HCT116 (cell line): Measurements from ENCODE around the gene NEURL1B. TPM values are rescaled to one million over a fixed set of nuclear protein-coding genes. Genes with fewer than 3 reads are reported as not detected.
"Not testable (repeated sequence)": the region's sequence is repeated elsewhere in the genome, so short reads cannot be mapped to it uniquely, and the experiment has no call there.

ENCODE experiments used
- ATAC-seq: fragments of 200-7000 bp; cut with Tn5 transposase; 2 replicates; pipeline ENCODE4 v1.9.1; 2020; ENCODE audit warnings: mild to moderate bottlenecking, moderate library complexity
- BruUV-seq: library from RNA; stranded (reverse); fragments of 400-500 nt; replicated peaks from 2 replicates; lab custom pipeline; 2021; lab: Mats Ljungman, UMichigan
- CTCF ChIA-PET: fragments of 300-600 bp; sonication (Branson Sonifier 250); formaldehyde crosslinking; loops from one replicate; lab custom pipeline; 2021; ENCODE audit warnings: antibody characterized with exemption; lab: Charles Lee
- POLR2A ChIA-PET: fragments of 300-600, 350-600 bp; sonication (Branson Sonifier 250); formaldehyde crosslinking; loops from one replicate; lab custom pipeline; 2021; ENCODE audit warnings: antibody characterized with exemption; lab: Charles Lee
- RAD21 ChIA-PET, 2 experiments: fragments of 300-600 bp; sonication (Branson Sonifier 250); formaldehyde crosslinking; loops; one replicate each; lab custom pipeline; 2023; ENCODE audit warnings: low total read pairs in 2 of 2; ENCODE audit not compliant: uncharacterized antibody in 2 of 2, unreplicated experiment in 2 of 2, low non-redundant PET in 1 of 2; lab: Charles Lee
- DNase-seq: peaks from one replicate; pipeline ENCODE4 v3.0.0-alpha.2; 2010; ENCODE audit warnings: low read depth, low spot score
- H2AFZ ChIP-seq: fragments of 200-600 bp; shearing (Covaris generic), sonication (generic); 2 replicates; pipeline ENCODE4 v1.6.1; 2017; ENCODE audit warnings: low read depth, mixed run types, mixed read lengths, antibody characterized with exemption, low read length; ENCODE audit not compliant: poor library complexity, severe bottlenecking
- H3K27ac ChIP-seq: 2 replicates; pipeline ENCODE4 v1.5.1; 2012; ENCODE audit warnings: low read depth, low read length
- H3K27me3 ChIP-seq: fragments of 200-600 bp; sonication (generic); 2 replicates; pipeline ENCODE4 v1.6.1; 2016; ENCODE audit warnings: mixed run types, low read length, mixed read lengths; ENCODE audit not compliant: insufficient read depth
- H3K36me3 ChIP-seq, 2 experiments: fragments of 200-500 bp in 1 of 2; fragments of 200-600 bp in 1 of 2; sonication (Bioruptor generic) in 1 of 2; sonication (generic) in 1 of 2; 2 replicates each; pipeline versions ENCODE4 v1.5.1 to v1.6.1; 2014 to 2016; ENCODE audit warnings: low read length in 2 of 2, inconsistent platforms in 1 of 2, mixed read lengths in 1 of 2, mixed run types in 1 of 2; ENCODE audit not compliant: insufficient read depth in 2 of 2, control insufficient read depth in 1 of 2
- H3K4me1 ChIP-seq, 2 experiments: fragments of 200-600 bp in 1 of 2; sonication (generic) in 1 of 2; 2 replicates each; pipeline versions ENCODE4 v1.5.1 to v1.6.1; 2012 to 2017; ENCODE audit warnings: low read length in 2 of 2, inconsistent platforms in 1 of 2, mild to moderate bottlenecking in 1 of 2, mixed read lengths in 1 of 2, mixed run types in 1 of 2, moderate library complexity in 1 of 2; ENCODE audit not compliant: insufficient read depth in 2 of 2, control insufficient read depth in 1 of 2
- H3K4me2 ChIP-seq: fragments of 200-600 bp; sonication (generic); 2 replicates; pipeline ENCODE4 v1.6.1; 2017; ENCODE audit warnings: mixed run types, low read length, mixed read lengths
- H3K4me3 ChIP-seq, 2 experiments: fragments of 200-600 bp in 1 of 2; sonication (generic) in 1 of 2; replicated peaks in 1 of 2; 2 replicates each; pipeline ENCODE4 v1.5.1; 2011 to 2016; ENCODE audit warnings: low read length in 2 of 2, control low read depth in 1 of 2, low read depth in 1 of 2, mild to moderate bottlenecking in 1 of 2, mixed read lengths in 1 of 2, mixed run types in 1 of 2
- H3K79me2 ChIP-seq: fragments of 200-600 bp; sonication (generic); 2 replicates; pipeline ENCODE4 v1.6.1; 2017; ENCODE audit warnings: mild to moderate bottlenecking, mixed run types, low read length, moderate library complexity, mixed read lengths; ENCODE audit not compliant: insufficient read depth
- H3K9ac ChIP-seq: fragments of 200-600 bp; sonication (generic); 2 replicates; pipeline ENCODE4 v1.6.1; 2016; ENCODE audit warnings: low read length, mixed read lengths
- H3K9me2 ChIP-seq: fragments of 200-600 bp; sonication (generic), shearing (Covaris generic); 2 replicates; pipeline ENCODE4 v1.6.1; 2017; ENCODE audit warnings: mixed run types, mild to moderate bottlenecking, moderate library complexity; ENCODE audit not compliant: insufficient read depth
- H3K9me3 ChIP-seq, 2 experiments: fragments of 200-500 bp in 1 of 2; fragments of 200-600 bp in 1 of 2; sonication (Bioruptor generic) in 1 of 2; sonication (generic) in 1 of 2; 2 replicates each; pipeline ENCODE4 v1.6.1; 2014 to 2017; ENCODE audit warnings: low read length in 2 of 2, mixed read lengths in 2 of 2, inconsistent platforms in 1 of 2, low read depth in 1 of 2, mild to moderate bottlenecking in 1 of 2, mixed run types in 1 of 2, moderate library complexity in 1 of 2; ENCODE audit not compliant: control insufficient read depth in 1 of 2, insufficient read depth in 1 of 2
- H4K20me1 ChIP-seq: fragments of 200-600 bp; sonication (generic), shearing (Covaris generic); 2 replicates; pipeline ENCODE4 v1.6.1; 2017; ENCODE audit warnings: mixed run types, mild to moderate bottlenecking, moderate library complexity; ENCODE audit not compliant: insufficient read depth
- CBX3 ChIP-seq: IDR thresholded peaks from 2 replicates; pipeline ENCODE4 v1.6.1; 2012; ENCODE audit warnings: low read depth
- CEBPB ChIP-seq: IDR thresholded peaks from 2 replicates; pipeline ENCODE4 v1.6.1; 2012; ENCODE audit warnings: low read depth
- POLR2A ChIP-seq: IDR thresholded peaks from 2 replicates; pipeline ENCODE4 v1.7.0; 2011; ENCODE audit warnings: borderline replicate concordance; ENCODE audit not compliant: insufficient read depth, insufficient read length; ENCODE audit errors: extremely low read depth
- RAD21 ChIP-seq: IDR thresholded peaks from 2 replicates; pipeline ENCODE4 v1.6.1; 2012; ENCODE audit warnings: low read depth, mild to moderate bottlenecking
- ZBTB33 ChIP-seq: IDR thresholded peaks from 2 replicates; pipeline ENCODE4 v1.6.1; 2011; ENCODE audit warnings: mild to moderate bottlenecking, low read length, moderate library complexity; ENCODE audit not compliant: insufficient replicate concordance; ENCODE audit errors: extremely low read depth
- intact Hi-C: fragments of 100-400 bp; cut with micrococcal nuclease; formaldehyde crosslinking; loops from 2 replicates; pipeline ENCODE4 v1.10.0; 2022
- total RNA-seq: library from RNA; stranded (reverse); gene quantifications from one replicate; pipeline ENCODE4 v1.2.1, GENCODE V29; 2021; ENCODE audit not compliant: unreplicated experiment

NEURL1B gene
- total RNA-seq, 1 experiment from 2014 or later: 5.8 TPM

- RAD21 ChIA-PET: no interaction called here
- no TSS peak for BruUV-seq
- ATAC-seq: no peak
Measured at GRCh38 chr5:172710676-172711075, 69.6 kb downstream of the NEURL1B start.

DNA sequence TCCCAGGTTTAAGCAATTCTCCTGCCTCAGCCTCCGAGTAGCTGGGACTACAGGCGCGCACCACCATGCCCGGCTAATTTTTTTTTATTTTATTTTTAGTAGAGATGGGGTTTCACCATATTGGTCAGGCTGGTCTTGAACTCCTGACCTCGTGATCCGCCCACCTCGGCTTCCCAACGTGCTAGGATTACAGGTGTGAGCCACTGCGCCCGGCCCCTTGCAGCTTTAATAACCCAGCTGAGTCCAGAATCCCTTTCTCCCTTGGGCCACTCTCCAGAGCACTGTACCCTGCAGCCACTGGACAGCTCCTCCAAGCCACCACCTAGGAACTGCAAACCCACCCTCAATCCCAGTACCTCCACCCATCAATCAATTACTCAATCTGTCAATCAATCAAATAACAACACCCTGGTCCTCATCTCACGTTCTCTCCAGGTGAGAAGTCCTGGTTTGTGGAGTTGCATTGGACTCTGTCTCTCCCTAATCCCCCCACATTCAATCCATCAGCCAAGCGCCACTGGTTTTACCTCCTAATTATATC lies 70.3 kb downstream of the NEURL1B start:
- H4K20me1 ChIP-seq, POLR2A ChIA-PET, ATAC-seq: not testable (repeated sequence)

More at GRCh38 chr5:172710676-172711075, 69.6 kb downstream of the NEURL1B start:
- Histone ChIP-seq H3K9ac (no peak overlapping the region), H3K27ac (no peak overlapping the region), H3K27me3 (no peaks in the 10 kb centered on the region; the same call in 1 of the 2 replicates), H3K9me3 (no peaks in the 10 kb centered on the region), H3K4me2 (no peak overlapping the region), H3K9me2 (no peaks in the 10 kb centered on the region), H2AFZ (no peak overlapping the region), H3K4me1 (peaks cover 0 to 11% of the 10 kb centered on the region in 2 experiments; a peak in 2 of 4 replicates), H4K20me1 (no peaks in the 10 kb centered on the region), H3K79me2 (no peaks in the 10 kb centered on the region), H3K4me3 (no peak overlapping the region), H3K36me3 (no peaks in the 10 kb centered on the region)
- intact Hi-C loops: loop anchor here (10.0 kb wide), 1 partner anchor 1274 kb away; the partner anchor contains the start of gene C5orf47
- POLR2A ChIA-PET: no interaction called here
- CTCF ChIA-PET: interaction anchor here (1.0 to 1.1 kb wide), 2 partner anchors 222 to 249 kb away, joined by 3 read pairs; partner anchors contain the start of gene RPL26L1
- no peak for DNase-seq
- TF ChIP-seq CEBPB: no peak
- TF ChIP-seq ZBTB33: no peak
- TF ChIP-seq RAD21: no peak
- no peak for TF ChIP-seq CBX3
- no peak for TF ChIP-seq POLR2A

More for the DNA sequence above, 70.3 kb downstream of the NEURL1B start:
- H3K4me3 ChIP-seq, H3K79me2 ChIP-seq, DNase-seq, H3K9ac ChIP-seq, H3K36me3 ChIP-seq, BruUV-seq, H3K27ac ChIP-seq, H3K27me3 ChIP-seq, H2AFZ ChIP-seq, RAD21 ChIA-PET, H3K4me2 ChIP-seq, H3K9me3 ChIP-seq, H3K9me2 ChIP-seq: not testable (repeated sequence)
- intact Hi-C loops: loop anchor here (10.0 kb wide), 1 partner anchor 1273 kb away; the partner anchor contains the start of gene C5orf47
- peaks cover 0 to 11% of the 10 kb centered on the region in 2 experiments; a peak in 2 of 4 replicates for H3K4me1 ChIP-seq
- CTCF ChIA-PET: interaction anchor here (0.7 to 1.1 kb wide), 4 partner anchors 221 to 799 kb away, joined by 3 read pairs; partner anchors contain the start of gene RPL26L1
